Stimulated activated naive CD4-positive, alpha-beta T cell (primary cell): ENCODE measurements around the gene TOMM5.

ENCODE experiments used
- DNase-seq, 6 experiments: peaks; one replicate each; lab custom pipeline; 2025; lab: John Stamatoyannopoulos, UW

The TOMM5 gene

DNA sequence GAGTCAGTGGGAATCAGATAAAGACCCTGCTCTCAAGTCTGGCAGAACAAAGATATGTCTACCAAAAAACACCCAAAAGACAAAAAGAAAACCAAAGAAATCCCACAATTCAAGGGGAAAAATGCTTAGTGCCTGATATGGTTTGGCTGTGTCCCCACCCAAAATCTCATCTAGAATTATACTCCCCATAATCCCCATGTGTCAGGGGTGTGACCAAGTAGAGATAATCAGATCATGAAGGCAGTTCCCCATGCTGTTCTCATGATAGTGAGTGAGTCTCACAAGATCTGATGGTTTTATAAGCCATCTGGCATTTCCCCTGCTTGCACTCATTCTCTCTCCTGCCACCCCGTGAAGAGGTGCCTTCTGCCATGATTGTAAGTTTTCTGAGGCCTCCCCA, 29.6 kb downstream of the TOMM5 start:
- no peak for DNase-seq

DNA sequence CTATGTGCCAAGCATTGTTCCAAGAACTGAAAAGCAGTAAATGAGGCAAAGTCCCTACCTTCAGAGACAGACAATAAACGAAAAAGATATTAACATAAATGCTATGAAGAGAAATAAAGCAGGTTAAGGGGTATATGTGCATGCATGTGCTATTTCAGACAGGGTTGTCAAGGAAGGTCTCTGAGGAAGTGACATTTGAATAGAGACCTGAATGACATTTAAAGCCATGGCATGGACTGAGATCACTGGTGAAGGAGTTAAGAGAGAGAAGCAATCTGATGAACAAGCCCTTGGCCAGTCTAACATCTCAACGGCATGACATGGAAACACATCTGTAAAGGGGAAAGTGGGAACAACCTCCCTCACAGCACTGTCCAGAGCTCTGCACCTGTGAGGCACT, 30.7 kb downstream of the TOMM5 start:
- DNase-seq = no peak

DNA sequence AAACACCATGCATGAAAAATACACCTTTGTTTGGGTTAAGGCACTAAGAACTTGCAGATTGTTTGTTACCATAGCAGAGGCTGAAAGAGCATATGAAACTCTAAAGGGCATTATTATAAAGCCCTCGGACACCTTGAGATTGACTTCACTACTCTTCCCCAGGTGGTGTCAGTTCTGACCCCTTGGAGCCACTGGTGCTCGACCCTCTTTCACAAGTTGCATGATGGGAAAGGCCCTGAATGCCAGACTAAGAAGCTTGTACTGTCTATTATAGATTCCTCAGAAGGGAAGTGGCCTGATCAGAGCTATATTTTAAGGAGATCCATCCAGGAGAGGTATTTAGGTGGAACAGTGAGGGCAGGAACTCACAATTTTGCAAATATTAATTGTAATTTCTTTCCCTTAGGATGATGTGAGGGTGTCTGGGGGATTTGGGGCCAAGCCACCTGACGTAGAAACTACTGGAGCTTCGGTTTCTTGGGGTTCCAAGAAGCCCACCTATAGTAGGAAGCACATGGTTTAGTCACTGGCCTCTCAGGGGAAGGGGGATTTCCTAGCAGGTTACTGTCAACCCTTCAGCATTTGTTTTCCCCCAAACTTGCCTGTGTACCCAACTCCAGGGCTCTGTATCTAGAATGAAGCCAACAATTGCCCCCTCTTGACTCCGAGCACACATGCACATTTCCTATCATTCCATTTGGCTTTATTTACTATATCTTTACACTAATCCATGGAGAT, 32.4 kb downstream of the TOMM5 start:
- no peak for DNase-seq

DNA sequence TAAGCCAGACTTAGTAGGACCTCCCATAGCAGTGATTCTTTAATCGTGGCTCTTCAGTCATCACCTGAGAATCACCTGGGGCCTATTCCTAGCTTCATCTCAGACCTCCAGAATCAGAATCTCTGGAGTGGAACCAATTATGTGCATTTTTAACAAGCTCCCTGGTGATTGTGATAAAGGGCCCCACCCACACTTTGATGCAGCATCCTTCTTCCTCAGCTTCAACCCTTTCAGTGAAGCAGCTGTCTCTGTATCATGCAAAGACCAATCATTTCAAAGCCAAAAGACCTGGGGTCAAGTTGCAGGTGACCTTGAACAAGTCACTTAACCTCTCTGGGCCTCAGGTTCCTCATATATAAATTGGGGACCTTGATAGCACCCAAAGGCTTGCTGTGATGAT, 33.3 kb downstream of the TOMM5 start:
- no peak for DNase-seq

DNA sequence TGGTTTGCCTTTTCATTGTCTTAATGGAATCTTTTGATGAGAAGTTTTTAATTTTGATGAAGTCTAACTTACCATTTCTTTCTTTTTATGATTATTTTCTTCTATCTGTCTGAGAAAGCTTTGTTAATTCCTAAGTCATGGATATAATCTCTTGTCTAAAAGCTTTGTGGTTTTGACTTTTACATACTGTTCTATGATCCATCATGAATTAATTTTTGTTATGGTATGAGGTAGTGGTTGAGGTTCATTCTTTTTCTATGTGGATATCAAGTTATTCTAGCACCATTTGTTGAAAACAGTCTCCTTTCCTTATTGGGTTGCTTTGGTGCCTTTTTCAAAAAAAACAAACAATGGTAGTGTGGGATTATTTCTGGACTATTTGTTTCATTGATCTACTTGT, 36.6 kb downstream of the TOMM5 start:
- no peak for DNase-seq

DNA sequence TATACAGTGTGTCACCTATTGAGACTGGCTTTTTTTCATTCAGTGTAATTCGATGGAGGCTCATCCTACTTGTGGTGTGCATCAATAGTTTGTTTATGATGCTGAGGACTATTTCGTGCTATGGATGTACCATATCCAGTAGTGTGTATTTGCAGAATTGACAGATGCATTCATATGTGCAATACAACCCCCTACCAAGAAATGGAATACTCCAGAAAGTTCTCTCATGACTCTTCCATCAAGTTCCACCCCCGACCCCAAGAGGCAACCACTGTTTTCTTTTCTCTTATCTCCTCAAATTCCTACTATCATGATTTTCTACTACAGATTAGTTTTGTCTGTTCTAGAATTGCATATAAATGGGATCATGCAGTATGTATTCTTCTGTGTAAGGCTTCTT, 38.1 kb downstream of the TOMM5 start:
- no peak for DNase-seq

DNA sequence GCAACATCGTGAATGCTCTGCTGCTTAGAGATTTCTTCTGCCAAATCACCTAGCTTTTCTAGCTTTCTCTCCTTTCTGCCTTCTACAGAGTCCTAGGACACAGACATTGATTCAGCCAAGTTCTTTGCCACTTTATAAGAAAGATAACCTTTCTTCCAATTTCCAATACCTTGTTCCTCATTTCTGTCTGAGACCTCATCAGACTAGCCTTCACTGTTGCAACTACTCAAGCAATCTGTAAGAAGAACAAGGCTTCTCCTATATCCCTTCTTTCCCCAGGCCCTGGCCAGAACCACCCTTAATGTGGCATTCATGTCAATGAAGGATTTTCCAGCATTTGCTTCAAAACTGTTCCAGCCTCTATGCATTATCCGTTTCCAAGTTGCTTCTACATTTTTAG, 40.5 kb downstream of the TOMM5 start:
- no peak for DNase-seq

DNA sequence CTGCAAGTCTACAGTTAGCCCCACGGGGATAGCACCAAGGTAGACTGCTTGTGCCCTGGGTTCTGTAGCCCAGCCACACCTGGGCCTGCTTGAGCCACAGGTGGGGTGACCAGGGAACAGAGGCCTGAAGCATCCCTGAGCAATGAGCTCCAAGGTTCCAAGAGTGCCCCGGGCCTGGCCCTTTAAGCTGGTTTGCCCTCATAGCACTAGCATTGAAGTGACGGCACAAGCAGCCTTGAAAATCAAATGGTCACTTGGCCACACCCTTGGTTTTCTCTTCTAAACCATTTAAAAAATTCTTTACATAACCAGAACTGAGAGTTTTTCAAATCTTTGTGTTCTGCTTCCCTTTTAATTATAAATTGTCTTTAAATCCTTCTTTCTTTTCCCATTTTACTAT, 40.9 kb downstream of the TOMM5 start:
- no peak for DNase-seq

DNA sequence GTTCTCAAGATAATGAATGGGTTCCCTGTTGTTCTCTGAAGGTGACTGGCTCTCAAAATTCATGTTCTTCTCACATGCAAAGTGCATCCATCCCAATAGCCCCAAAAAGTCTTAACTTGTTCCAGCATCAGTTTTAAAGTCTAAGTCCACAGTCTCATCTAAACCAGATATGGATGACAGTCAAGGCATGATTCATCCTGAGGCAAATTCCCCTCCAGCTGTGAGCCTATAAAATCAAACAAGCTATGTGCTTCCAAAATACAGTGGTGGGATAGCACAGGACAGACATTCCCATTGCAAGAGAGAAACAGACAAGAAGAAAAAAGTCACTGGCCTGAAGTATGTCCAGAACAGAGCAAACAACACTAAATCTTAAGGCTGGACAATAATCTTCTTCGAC, 41.6 kb downstream of the TOMM5 start:
- no peak for DNase-seq

DNA sequence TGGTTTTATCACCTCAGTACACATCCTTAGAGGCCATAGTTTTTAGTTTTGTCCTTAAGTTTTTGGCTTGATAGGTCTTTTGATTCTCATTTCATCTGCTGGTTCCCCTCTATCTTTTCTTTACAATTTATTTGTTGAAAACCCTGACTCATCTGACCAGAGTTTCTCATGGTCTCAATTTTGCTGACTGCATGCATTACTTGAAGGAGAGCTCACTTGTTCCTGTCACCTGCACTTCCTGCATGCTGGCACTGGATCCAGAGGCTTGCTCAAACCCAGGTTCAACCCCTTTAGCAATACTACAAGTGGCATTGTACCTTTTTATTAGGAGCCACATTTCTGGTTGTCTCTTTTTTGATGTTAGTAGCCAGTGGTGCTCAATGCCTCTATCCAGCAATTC, 42.9 kb downstream of the TOMM5 start:
- DNase-seq = no peak

DNA sequence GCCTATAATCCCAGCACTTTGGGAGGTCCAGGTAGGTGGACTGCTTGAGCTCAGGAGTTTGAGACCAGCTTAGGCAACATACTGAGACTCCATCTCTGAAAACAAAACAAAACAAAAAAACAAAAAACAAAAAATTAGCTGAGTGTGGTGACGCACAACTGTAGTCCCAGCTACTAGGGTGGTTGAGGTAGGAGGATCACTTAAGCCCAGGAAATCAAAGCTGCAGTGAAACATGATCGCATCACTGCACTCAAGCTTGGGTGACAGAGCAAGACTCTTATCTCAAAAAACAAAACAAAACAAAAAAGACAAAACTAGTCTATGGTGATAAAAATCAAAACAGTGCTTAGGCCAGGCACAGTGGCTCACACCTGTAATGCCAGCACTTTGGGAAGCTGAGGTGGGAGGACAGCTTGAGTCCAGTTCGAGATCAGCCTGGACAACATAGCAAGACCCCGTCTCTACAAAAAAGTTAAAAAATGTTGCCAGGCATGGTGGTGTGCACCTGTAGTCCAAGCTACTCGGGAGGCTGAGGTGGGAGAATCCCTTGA, 45.0 kb downstream of the TOMM5 start:
- DNase-seq = no peak

DNA sequence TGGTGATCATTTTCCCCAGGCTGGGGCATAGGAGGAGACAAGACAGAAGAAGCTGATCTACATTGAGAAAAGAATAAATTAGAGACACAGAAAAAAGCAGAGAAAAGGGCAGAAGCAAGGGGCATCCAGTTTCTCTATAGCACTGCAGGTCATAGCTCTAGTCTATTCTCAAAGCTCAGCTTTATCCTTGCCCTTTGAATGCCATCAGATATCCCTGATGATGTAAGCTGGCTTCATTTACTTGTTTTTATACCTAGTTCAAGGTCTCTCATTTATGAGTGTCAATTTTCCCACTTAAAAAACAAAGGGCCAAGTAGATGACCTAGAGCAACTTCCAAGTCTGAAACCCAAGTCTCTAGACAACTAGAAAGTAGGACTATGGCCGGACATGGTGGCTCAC, 48.9 kb downstream of the TOMM5 start:
- no peak for DNase-seq

DNA sequence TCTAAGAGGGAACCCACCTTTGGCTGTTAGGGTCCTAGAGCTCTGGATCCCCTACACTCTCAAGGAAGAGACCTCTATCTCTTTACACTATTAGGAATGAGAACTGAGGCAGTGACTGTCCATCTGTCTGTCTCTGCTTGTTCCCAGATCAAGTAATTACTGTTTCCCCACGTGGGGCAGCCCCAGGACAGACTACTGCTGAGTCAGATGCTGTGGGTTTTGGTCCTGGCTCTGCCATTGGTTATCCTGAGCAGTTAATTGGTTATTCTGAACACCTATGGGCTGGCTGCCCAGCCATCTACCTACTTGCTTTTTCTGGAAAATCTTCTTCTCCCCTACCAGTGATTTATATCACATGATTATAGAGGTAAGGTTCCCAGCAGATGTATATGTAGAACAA, 49.5 kb downstream of the TOMM5 start:
- no peak for DNase-seq

DNA sequence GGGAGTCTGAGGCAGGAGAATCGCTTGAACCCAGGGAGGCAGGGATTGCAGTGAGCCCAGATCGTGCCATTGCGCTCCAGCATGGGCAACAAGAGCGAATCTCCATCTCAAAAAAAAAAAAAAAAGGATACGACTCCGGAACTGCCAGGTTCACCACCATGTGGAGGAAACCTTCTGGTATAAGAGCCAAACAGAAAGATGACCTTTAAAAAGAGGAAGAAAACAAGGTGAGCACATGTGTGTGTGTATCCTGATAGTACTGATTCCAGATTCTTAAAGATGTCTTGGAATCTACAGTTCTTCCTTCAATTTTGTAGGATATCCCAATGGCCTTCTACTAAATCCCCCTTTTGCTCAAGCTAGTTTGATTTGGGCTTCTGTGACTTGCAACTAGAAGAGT, 49.9 kb downstream of the TOMM5 start:
- no peak for DNase-seq

DNA sequence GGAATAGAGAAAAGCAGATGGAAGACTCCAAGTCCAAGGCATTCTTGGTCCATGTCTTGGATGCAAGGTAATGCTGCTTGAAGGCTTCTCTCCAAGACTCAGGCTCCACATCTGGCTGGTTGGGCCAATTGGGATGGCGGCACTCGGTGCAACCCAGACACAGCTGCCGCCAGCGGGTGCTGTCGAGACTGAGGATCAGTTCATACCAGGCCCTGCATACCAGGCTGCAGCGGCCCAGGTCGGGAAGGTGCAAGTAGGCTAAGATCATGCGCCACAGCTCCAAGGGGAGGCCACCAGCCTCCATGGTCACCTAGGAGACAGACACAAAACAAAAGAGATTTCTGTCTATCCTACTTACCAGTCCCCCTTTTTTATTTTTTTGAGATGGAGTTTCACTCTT, 50.9 kb downstream of the TOMM5 start:
- DNase-seq = no peak

DNA sequence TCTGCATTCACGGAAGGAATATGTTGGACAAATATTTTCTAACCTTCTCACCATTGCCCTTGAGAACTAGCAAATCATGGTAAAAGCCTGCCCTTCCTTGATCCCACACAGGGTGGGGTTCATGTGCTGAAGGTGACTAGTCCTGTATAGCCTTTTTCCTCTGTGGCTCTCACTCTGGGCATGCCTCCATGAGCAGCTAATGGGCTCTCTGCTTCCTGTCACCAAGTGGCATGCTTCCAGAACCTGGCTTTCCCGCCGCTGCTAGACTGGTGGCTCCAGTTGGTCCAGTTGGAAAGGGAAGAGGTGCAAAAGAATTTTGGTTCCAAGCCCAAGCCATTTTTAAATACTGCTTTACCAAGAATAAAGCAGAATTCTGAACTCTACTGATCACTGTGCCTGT, 51.8 kb downstream of the TOMM5 start:
- DNase-seq = no peak

DNA sequence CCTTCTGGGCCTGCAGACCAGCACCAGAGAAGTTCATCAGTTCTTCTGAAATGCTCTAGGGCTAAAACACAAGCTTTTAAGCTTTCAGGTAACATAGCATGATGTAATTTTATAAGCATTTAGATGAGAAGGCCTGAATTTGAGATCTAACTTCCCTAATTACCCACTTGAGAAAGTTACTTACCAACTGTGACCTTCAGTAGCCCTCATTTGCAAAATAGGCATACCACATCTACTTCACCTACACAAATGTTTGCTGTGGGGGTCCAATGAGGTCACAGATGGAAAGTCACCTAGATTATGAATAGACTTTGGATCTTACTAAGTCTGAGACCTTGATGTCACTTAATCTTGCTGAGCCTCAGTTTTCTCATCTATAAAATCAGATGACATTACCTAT, 52.8 kb downstream of the TOMM5 start:
- DNase-seq = no peak
